ENCODE data around the gene CEBPA.

CEBPA gene

GRCh38 chr19:33302175-33302973 is at the start of gene CEBPA:
Gene CEBPA (minus strand): TSS chr19:33302534. CDS start chr19:33302414, 120 bp downstream.
- peak; percentile 61 for DNase-seq

GRCh38 chr19:33350538-33351309 is 48.4 kb upstream of the CEBPA start:
- no peak for DNase-seq

- no peak for DNase-seq
These were observed 47.3 kb upstream of the CEBPA start for GRCh38 chr19:33349319-33350289.

GRCh38 chr19:33348301-33349010 is 46.1 kb upstream of the CEBPA start:
- DNase-seq = no peak

- no peak for DNase-seq
These were observed 45.0 kb upstream of the CEBPA start for GRCh38 chr19:33347300-33347699.

GRCh38 chr19:33346665-33347064 is 44.3 kb upstream of the CEBPA start:
- no peak for DNase-seq

- DNase-seq = no peak
These were observed 42.8 kb upstream of the CEBPA start for GRCh38 chr19:33345163-33345562.

GRCh38 chr19:33344573-33344925 is 42.2 kb upstream of the CEBPA start:
- no peak for DNase-seq

- no peak for DNase-seq
These were observed 41.7 kb upstream of the CEBPA start for GRCh38 chr19:33343859-33344572.

GRCh38 chr19:33343301-33343700 is 41.0 kb upstream of the CEBPA start:
- DNase-seq = no peak

GRCh38 chr19:33340991-33341390 is 38.7 kb upstream of the CEBPA start:
- no peak for DNase-seq

GRCh38 chr19:33339016-33339984 is 37.0 kb upstream of the CEBPA start:
- DNase-seq = no peak

- no peak for DNase-seq
These were observed 33.1 kb upstream of the CEBPA start for GRCh38 chr19:33335446-33335845.

- DNase-seq = no peak
These were observed 31.9 kb upstream of the CEBPA start for GRCh38 chr19:33334271-33334670.

GRCh38 chr19:33333642-33334041 is 31.3 kb upstream of the CEBPA start:
- no peak for DNase-seq

GRCh38 chr19:33333151-33333550 is 30.8 kb upstream of the CEBPA start:
- DNase-seq = no peak

GRCh38 chr19:33332248-33332647 is 29.9 kb upstream of the CEBPA start:
- no peak for DNase-seq

GRCh38 chr19:33329736-33330135 is 27.4 kb upstream of the CEBPA start:
- DNase-seq = no peak

- no peak for DNase-seq
These were observed 26.7 kb upstream of the CEBPA start for GRCh38 chr19:33329060-33329459.

- no peak for DNase-seq
These were observed 23.6 kb upstream of the CEBPA start for GRCh38 chr19:33325920-33326319.
